Activated T-helper 1 cell treated with anti-CD3 and anti-CD28 coated beads, Interleukin-12 subunit alpha, Interleukin-12 subunit beta, Interleukin-2, Interleukin-4 antibody, amounts not matched to agents 30 ng/mL and 10 ng/mL and 1 ng/mL, durations not matched to agents 14 hours and 24 hours and 36 hours (primary cell): ENCODE measurements around the gene CNGB1. TPM values are rescaled to one million over a fixed set of nuclear protein-coding genes. Genes with fewer than 3 reads are reported as not detected.
"Not testable (repeated sequence)": the region's sequence is repeated elsewhere in the genome, so short reads cannot be mapped to it uniquely, and the experiment has no call there.

Source experiments
- DNase-seq: peaks from one replicate; pipeline ENCODE4 v3.0.0; 2021; ENCODE audit warnings: low spot score
- H3K27ac Mint-ChIP-seq: one replicate; pipeline ENCODE4 v1.8.0; 2021; ENCODE audit warnings: mild to moderate bottlenecking, mixed read lengths
- H3K27me3 Mint-ChIP-seq: one replicate; pipeline ENCODE4 v1.8.0; 2022; ENCODE audit warnings: mild to moderate bottlenecking, moderate library complexity, mixed read lengths; ENCODE audit not compliant: insufficient read depth
- H3K36me3 Mint-ChIP-seq: one replicate; pipeline ENCODE4 v1.8.0; 2021; ENCODE audit warnings: low read depth, mixed read lengths
- H3K4me1 Mint-ChIP-seq: one replicate; pipeline ENCODE4 v1.8.0; 2021; ENCODE audit warnings: low read depth, mixed read lengths
- H3K4me3 Mint-ChIP-seq: one replicate; pipeline ENCODE4 v1.8.0; 2021; ENCODE audit warnings: mild to moderate bottlenecking, moderate library complexity, mixed read lengths
- H3K9me3 Mint-ChIP-seq: one replicate; pipeline ENCODE4 v1.8.0; 2021; ENCODE audit warnings: mixed read lengths
- intact Hi-C: fragments of 100-400 bp; cut with micrococcal nuclease; formaldehyde crosslinking; loops from one replicate; pipeline ENCODE4 v1.15.1; 2024
- total RNA-seq: library from RNA; stranded (reverse); gene quantifications from 2 replicates; pipeline ENCODE4 v1.2.3, GENCODE V29; 2022

CNGB1 gene
- total RNA-seq, 1 donor from 2014 or later, result not detected

DNA sequence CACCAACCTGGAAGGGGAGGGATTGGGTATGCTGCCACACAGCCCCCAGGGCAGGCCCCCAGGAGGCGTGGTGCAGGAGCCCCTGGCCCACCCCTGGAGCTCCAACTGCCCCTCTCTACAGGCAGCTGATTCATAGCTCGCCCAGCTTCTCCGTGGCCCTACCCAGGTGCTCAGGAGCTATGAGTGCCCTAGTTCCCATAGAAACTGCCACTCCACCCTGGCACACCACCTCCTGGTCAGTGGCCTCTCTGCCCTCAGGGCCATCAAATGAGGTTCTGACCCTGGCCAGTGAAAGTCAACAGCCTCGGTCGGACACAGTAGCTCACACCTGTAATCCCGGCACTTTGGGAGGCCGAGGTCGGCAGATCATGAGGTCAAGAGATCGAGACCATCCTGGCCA, 18.0 kb downstream of the CNGB1 start:
- Mint-ChIP-seq H3K27me3 (no peaks in the 10 kb centered on the region), H3K27ac (no peak overlapping the region), H3K9me3 (no peaks in the 10 kb centered on the region), H3K4me3 (no peak overlapping the region), H3K4me1 (no peaks in the 10 kb centered on the region), H3K36me3 (no peaks in the 10 kb centered on the region)
- intact Hi-C loops, result no loop called here
- no peak for DNase-seq

DNA sequence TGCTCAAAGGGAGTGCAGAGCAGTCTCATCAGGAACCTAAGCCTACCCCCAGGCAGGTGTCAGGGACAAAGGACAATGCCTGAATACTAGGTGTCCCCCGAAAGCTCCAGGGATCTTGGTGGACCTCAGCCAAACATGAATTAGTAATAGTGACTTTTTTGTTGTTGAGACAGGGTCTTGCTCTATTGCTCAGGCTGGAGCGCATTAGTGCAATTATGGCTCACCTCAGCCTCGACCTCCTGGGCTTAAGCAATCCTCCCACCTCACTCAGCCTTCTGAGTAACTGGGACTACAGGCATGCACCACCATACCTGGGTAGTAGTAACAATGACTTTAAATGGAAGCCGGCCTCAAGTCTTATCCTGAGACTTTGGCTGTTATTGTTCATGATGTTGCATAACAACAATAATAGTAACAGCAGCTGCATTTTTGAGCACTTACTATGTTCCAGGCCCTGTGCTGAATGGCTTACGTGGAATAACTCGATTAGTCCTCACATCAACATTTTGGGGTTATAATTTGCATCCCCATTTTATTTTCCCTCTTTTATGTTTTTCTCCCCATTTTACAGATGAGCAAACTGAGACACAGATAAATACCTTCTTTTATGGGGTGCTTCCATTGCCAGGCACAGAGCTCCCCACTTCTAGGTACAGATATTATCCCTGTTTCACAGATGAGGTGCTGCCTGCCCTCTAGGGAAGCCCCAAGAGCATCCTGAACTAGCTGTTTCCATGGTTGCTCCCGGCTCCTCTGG, 19.5 kb downstream of the CNGB1 start:
- no peaks in the 10 kb centered on the region for H3K36me3 Mint-ChIP-seq
- no peak overlapping the region for H3K4me3 Mint-ChIP-seq
- no peaks in the 10 kb centered on the region for H3K9me3 Mint-ChIP-seq
- no peaks in the 10 kb centered on the region for H3K27me3 Mint-ChIP-seq
- intact Hi-C loops, result no loop called here
- H3K27ac Mint-ChIP-seq, result no peak overlapping the region
- DNase-seq, result no peak
- no peaks in the 10 kb centered on the region for H3K4me1 Mint-ChIP-seq

DNA sequence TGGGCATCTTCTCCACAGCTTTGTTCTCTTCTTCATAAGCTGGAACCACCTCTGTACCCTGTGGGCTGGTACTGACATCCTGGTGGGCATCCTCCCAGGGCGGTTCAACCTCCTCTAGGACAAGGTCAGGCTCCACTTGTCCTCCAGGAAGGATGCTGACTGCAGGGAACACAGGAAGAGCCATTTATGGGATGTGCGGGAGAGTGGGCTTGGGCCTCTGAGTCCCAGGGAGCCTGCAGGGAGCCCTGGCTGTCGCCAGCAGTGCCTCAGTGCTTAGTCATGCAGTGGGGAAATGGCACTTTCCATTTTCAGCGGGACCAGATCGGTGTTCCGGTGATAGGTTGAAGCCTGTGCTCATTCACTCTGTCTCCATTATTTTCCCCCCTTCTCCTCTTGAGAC, 20.5 kb downstream of the CNGB1 start:
- DNase-seq, result no peak
- Mint-ChIP-seq H3K27me3 (no peaks in the 10 kb centered on the region), H3K27ac (no peak overlapping the region), H3K4me1 (no peaks in the 10 kb centered on the region), H3K4me3 (no peak overlapping the region), H3K9me3 (no peaks in the 10 kb centered on the region), H3K36me3 (no peaks in the 10 kb centered on the region)
- intact Hi-C loops, result no loop called here

DNA sequence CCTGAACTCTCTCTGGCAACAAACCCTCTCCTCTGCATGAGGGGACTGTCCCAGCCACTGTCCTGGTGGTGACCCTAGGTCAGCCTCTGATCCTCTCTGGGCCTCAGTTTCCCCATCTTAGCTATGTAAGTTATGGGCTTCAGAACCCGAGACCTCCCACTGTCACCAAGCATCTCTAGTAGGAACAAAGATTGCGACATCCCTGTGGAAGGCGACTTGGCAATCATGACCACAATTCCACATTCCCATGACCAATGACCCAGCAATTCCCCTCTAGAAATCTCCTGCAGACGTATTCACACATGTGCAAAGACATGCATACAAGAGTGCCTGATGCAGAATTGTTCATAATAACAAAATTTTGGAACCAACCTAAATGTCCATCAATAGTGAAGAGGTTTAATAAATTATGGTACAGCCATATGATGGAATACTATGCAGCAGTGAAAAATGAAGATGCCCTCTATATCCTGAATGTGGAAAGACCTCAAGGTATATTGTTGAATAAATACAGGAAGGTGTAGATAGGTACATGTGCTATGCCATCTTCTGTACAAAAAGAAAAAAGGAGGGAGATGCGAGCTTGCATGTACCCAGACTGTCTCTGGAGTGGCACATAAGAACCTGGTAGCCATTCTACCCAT, 21.2 kb downstream of the CNGB1 start:
- DNase-seq, result no peak
- Mint-ChIP-seq H3K4me1 (no peaks in the 10 kb centered on the region), H3K27ac (no peak overlapping the region), H3K36me3 (no peaks in the 10 kb centered on the region), H3K9me3 (no peaks in the 10 kb centered on the region), H3K4me3 (no peak overlapping the region), H3K27me3 (no peaks in the 10 kb centered on the region)
- intact Hi-C loops, result no loop called here

DNA sequence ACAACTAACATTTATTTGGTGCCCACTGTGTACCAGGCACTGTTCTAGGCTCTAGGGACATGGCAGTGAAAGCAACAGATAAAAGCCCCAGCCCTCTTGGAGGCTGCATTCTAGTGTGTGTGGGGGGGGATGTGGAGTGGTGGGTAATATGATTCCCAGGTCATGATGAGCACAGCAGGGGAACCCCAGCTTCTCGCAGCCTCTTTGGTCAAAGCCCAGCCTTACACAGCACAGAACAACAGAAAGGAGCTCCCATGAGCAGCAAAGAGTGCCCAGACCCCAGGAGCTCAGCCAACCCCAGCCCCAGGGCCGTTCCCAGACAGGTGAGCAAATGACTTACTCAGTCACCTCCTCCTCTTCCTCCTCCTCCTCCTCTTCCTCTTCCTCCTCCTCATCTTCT, 21.9 kb downstream of the CNGB1 start:
- no peak overlapping the region for H3K27ac Mint-ChIP-seq
- no peak for DNase-seq
- H3K27me3 Mint-ChIP-seq, result no peaks in the 10 kb centered on the region
- intact Hi-C loops, result no loop called here
- no peaks in the 10 kb centered on the region for H3K9me3 Mint-ChIP-seq
- no peaks in the 10 kb centered on the region for H3K36me3 Mint-ChIP-seq
- H3K4me1 Mint-ChIP-seq, result no peaks in the 10 kb centered on the region
- no peak overlapping the region for H3K4me3 Mint-ChIP-seq

DNA sequence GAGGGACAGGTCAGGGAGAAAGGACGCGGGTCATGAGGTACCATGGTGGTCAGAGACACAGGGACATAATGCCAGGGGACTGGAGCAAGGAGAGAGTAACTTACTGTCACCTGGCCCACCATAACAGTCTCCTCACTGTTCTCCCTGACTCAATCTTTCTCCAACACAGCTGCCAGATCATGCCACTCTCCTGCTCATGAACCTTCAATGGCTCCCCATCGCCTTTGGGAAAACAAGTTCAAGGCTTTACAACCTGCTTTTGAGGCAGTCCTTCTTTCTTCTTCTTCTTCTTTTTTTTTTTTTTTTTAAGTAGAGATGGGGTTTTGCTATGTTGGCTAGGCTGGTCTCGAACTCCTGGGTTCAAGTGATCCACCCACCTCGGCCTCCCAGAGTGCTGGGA, 22.9 kb downstream of the CNGB1 start:
- no peaks in the 10 kb centered on the region for H3K4me1 Mint-ChIP-seq
- no peaks in the 10 kb centered on the region for H3K27me3 Mint-ChIP-seq
- intact Hi-C loops, result no loop called here

DNA sequence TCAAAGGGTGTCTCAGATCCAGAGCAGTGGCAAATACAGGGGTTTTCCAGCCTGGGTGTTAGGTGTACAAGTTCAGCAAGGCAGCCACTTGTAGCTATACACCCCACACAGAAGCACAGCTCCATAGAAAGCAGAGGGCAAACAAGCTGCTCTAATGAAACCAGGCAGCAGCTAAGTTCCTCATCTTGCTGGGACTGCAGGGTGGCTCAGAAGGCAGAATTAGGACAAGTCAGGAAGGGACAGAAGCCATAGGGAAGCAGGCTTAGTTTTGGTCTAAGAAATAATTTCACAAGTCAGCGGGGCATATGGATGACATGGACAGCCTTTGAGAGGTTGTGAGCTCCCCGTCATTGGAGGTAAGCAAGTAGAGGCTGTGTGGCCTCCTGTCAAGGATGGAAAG, 23.7 kb downstream of the CNGB1 start:
- intact Hi-C loops, result no loop called here
- no peaks in the 10 kb centered on the region for H3K27me3 Mint-ChIP-seq
- no peaks in the 10 kb centered on the region for H3K36me3 Mint-ChIP-seq
- no peak overlapping the region for H3K4me3 Mint-ChIP-seq
- H3K27ac Mint-ChIP-seq, result no peak overlapping the region
- no peak for DNase-seq
- no peaks in the 10 kb centered on the region for H3K4me1 Mint-ChIP-seq
- no peaks in the 10 kb centered on the region for H3K9me3 Mint-ChIP-seq

More for the DNA sequence above, 22.9 kb downstream of the CNGB1 start:
- Mint-ChIP-seq H3K4me3 (no peak overlapping the region), H3K27ac (no peak overlapping the region), H3K9me3 (no peaks in the 10 kb centered on the region), H3K36me3 (no peaks in the 10 kb centered on the region)
- DNase-seq, result no peak

DNA sequence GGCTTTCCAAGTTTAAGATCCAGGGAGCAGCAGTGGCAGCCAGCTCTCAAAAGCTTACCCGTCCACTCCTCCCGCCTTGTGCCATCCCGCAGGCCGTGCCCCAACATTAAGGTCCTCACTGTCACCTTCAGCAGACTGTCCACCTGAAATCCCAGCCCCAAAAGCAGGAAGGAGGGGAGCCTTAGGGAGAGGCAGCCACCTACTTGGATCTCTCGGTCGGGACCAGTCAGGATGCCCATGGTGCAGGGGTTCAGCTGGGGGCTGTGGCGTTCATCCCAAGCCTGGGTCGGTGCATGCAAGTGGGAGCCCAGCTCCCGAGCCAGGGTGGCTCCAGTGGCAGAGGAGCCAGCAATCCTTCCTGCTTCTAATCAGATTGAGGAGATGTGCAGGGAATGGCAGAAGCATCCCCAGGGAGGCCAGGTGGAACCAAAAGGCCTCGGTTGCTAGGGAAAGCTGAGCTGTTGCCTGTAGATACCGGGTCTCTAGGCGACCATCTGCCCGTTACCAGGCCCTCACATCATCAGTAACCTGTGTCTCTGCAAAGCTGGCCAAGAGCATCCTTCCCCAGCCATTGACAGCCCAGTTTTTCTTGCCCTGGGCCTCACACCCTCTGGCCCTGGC, 24.6 kb downstream of the CNGB1 start:
- Mint-ChIP-seq H3K27me3 (peaks cover 4% of the 10 kb centered on the region), H3K9me3 (no peaks in the 10 kb centered on the region), H3K4me1 (no peaks in the 10 kb centered on the region), H3K36me3 (no peaks in the 10 kb centered on the region), H3K27ac (no peak overlapping the region), H3K4me3 (no peak overlapping the region)
- DNase-seq, result no peak
- intact Hi-C loops, result no loop called here

DNA sequence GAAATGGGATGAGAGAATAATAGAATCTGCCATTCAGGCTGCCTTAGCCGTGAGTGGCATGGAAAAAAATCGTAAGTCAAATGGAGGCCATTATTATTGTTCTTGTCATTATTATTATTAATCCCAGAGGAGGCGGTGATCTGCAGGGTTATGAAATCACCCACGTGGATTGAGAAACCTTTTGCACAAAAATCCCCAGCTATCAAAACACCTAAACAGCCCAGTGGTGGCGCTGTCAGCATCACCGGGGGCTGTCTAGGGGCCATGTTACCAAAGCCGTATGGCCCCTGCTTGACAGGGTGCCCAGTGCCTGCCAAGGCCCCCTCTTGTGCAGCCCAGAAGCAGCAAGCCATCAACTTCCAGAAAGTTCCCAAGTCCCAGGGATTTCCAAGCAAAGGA, 25.2 kb downstream of the CNGB1 start:
- no peak for DNase-seq
- H3K9me3 Mint-ChIP-seq, result no peaks in the 10 kb centered on the region
- H3K4me1 Mint-ChIP-seq, result no peaks in the 10 kb centered on the region
- peaks cover 4% of the 10 kb centered on the region for H3K27me3 Mint-ChIP-seq
- H3K27ac Mint-ChIP-seq, result no peak overlapping the region
- no peak overlapping the region for H3K4me3 Mint-ChIP-seq
- H3K36me3 Mint-ChIP-seq, result no peaks in the 10 kb centered on the region
- intact Hi-C loops, result no loop called here

DNA sequence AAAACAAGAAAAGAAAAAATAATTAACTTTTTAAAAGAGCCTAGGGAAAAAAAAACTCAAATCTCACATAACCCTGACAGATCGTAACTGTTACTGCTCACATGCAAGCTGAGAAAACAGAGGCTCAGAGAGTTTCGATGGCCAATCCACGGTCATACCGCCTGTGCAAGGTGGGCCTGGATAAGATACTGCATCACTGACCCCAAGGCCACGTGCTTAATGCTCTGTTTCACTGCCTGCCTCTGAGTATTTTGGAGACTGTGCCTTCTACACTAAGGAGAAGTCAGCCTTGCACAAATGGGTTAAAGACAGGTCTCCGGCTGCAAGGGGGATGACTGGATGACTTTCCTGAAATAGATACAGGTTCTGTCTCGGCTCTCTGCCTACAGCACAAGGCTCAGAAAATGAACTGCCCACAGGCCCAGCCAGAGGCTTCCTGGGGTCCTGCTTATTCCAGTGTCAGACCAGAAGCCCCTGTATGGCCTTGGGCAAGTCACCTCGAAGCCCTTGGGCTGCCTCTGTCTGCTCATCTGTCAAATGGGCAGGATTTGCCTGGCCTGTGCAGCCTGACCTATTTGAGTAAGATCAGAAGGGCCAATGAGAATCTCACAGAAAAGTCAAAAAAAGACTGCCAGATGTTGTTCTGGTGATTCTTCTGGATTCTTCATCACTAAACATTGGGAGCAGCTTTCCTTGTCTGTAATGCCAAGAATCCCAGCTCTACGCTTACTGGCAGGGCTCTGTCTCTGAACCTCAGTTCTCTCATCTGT, 25.8 kb downstream of the CNGB1 start:
- intact Hi-C loops, result no loop called here
- Mint-ChIP-seq H3K9me3 (no peaks in the 10 kb centered on the region), H3K36me3 (no peaks in the 10 kb centered on the region), H3K27me3 (peaks cover 7% of the 10 kb centered on the region), H3K4me3 (no peak overlapping the region), H3K4me1 (no peaks in the 10 kb centered on the region), H3K27ac (no peak overlapping the region)
- DNase-seq, result no peak

DNA sequence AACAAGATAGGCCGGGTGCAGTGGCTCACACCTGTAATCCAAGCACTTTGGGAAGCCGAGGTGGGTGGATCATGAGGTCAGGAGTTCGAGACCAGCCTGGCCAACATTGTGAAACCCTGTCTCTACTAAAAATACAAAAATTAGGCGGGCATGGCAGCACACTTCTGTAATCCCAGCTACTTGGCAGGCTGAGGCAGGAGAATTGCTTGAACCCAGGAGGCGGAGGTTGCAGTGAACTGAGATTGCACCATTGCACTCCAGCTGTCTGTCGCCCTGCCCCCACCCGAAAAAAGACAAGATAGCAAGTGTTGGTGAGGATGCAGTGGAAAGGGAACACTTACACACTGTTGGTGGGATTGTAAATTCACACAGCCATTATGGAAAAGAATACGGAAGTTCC, 27.5 kb downstream of the CNGB1 start:
- H3K27ac Mint-ChIP-seq, H3K9me3 Mint-ChIP-seq, H3K36me3 Mint-ChIP-seq, H3K27me3 Mint-ChIP-seq, intact Hi-C loops, H3K4me1 Mint-ChIP-seq, DNase-seq, H3K4me3 Mint-ChIP-seq: not testable (repeated sequence)

DNA sequence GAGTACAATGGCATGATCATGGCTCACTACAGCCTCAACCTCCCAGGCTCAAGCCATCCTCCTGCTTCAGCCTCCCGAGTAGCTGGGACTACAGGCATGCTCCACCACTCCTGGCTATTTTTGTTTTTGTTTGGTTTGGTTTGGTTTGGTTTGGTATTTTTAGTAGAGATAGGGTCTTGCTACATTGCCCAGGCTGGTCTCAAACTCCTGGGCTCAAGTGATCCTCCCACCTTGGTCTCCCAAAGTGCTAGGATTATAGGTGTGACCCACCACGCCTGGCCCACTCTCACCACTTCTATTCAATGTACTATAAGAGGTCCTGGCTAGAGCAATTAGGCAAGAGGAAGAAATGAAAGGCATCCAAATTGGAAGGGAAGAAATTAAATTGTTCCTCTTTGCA, 29.0 kb downstream of the CNGB1 start:
- intact Hi-C loops, H3K9me3 Mint-ChIP-seq, H3K27ac Mint-ChIP-seq, H3K4me1 Mint-ChIP-seq, DNase-seq, H3K36me3 Mint-ChIP-seq, H3K4me3 Mint-ChIP-seq: not testable (repeated sequence)
- peaks cover 11% of the 10 kb centered on the region for H3K27me3 Mint-ChIP-seq
